HCT116 (cell line): ENCODE data around the gene WDR72. TPM values are rescaled to one million over a fixed set of nuclear protein-coding genes. Genes with fewer than 3 reads are reported as not detected.

Experiments used
- ATAC-seq: fragments of 200-7000 bp; cut with Tn5 transposase; 2 replicates; pipeline ENCODE4 v1.9.1; 2020; ENCODE audit warnings: mild to moderate bottlenecking, moderate library complexity
- BruUV-seq: library from RNA; stranded (reverse); fragments of 400-500 nt; replicated peaks from 2 replicates; lab custom pipeline; 2021; lab: Mats Ljungman, UMichigan
- CTCF ChIA-PET: fragments of 300-600 bp; sonication (Branson Sonifier 250); formaldehyde crosslinking; loops from one replicate; lab custom pipeline; 2021; ENCODE audit warnings: antibody characterized with exemption; lab: Charles Lee
- POLR2A ChIA-PET: fragments of 300-600, 350-600 bp; sonication (Branson Sonifier 250); formaldehyde crosslinking; loops from one replicate; lab custom pipeline; 2021; ENCODE audit warnings: antibody characterized with exemption; lab: Charles Lee
- RAD21 ChIA-PET, 2 experiments: fragments of 300-600 bp; sonication (Branson Sonifier 250); formaldehyde crosslinking; loops; one replicate each; lab custom pipeline; 2023; ENCODE audit warnings: low total read pairs in 2 of 2; ENCODE audit not compliant: uncharacterized antibody in 2 of 2, unreplicated experiment in 2 of 2, low non-redundant PET in 1 of 2; lab: Charles Lee
- DNase-seq: peaks from one replicate; pipeline ENCODE4 v3.0.0-alpha.2; 2010; ENCODE audit warnings: low read depth, low spot score
- H2AFZ ChIP-seq: fragments of 200-600 bp; shearing (Covaris generic), sonication (generic); 2 replicates; pipeline ENCODE4 v1.6.1; 2017; ENCODE audit warnings: low read depth, mixed run types, mixed read lengths, antibody characterized with exemption, low read length; ENCODE audit not compliant: poor library complexity, severe bottlenecking
- H3K27ac ChIP-seq: 2 replicates; pipeline ENCODE4 v1.5.1; 2012; ENCODE audit warnings: low read depth, low read length
- H3K27me3 ChIP-seq: fragments of 200-600 bp; sonication (generic); 2 replicates; pipeline ENCODE4 v1.6.1; 2016; ENCODE audit warnings: mixed run types, low read length, mixed read lengths; ENCODE audit not compliant: insufficient read depth
- H3K36me3 ChIP-seq, 2 experiments: fragments of 200-500 bp in 1 of 2; fragments of 200-600 bp in 1 of 2; sonication (Bioruptor generic) in 1 of 2; sonication (generic) in 1 of 2; 2 replicates each; pipeline versions ENCODE4 v1.5.1 to v1.6.1; 2014 to 2016; ENCODE audit warnings: low read length in 2 of 2, inconsistent platforms in 1 of 2, mixed read lengths in 1 of 2, mixed run types in 1 of 2; ENCODE audit not compliant: insufficient read depth in 2 of 2, control insufficient read depth in 1 of 2
- H3K4me1 ChIP-seq, 2 experiments: fragments of 200-600 bp in 1 of 2; sonication (generic) in 1 of 2; 2 replicates each; pipeline versions ENCODE4 v1.5.1 to v1.6.1; 2012 to 2017; ENCODE audit warnings: low read length in 2 of 2, inconsistent platforms in 1 of 2, mild to moderate bottlenecking in 1 of 2, mixed read lengths in 1 of 2, mixed run types in 1 of 2, moderate library complexity in 1 of 2; ENCODE audit not compliant: insufficient read depth in 2 of 2, control insufficient read depth in 1 of 2
- H3K4me2 ChIP-seq: fragments of 200-600 bp; sonication (generic); 2 replicates; pipeline ENCODE4 v1.6.1; 2017; ENCODE audit warnings: mixed run types, low read length, mixed read lengths
- H3K4me3 ChIP-seq, 2 experiments: fragments of 200-600 bp in 1 of 2; sonication (generic) in 1 of 2; replicated peaks in 1 of 2; 2 replicates each; pipeline ENCODE4 v1.5.1; 2011 to 2016; ENCODE audit warnings: low read length in 2 of 2, control low read depth in 1 of 2, low read depth in 1 of 2, mild to moderate bottlenecking in 1 of 2, mixed read lengths in 1 of 2, mixed run types in 1 of 2
- H3K79me2 ChIP-seq: fragments of 200-600 bp; sonication (generic); 2 replicates; pipeline ENCODE4 v1.6.1; 2017; ENCODE audit warnings: mild to moderate bottlenecking, mixed run types, low read length, moderate library complexity, mixed read lengths; ENCODE audit not compliant: insufficient read depth
- H3K9ac ChIP-seq: fragments of 200-600 bp; sonication (generic); 2 replicates; pipeline ENCODE4 v1.6.1; 2016; ENCODE audit warnings: low read length, mixed read lengths
- H3K9me2 ChIP-seq: fragments of 200-600 bp; sonication (generic), shearing (Covaris generic); 2 replicates; pipeline ENCODE4 v1.6.1; 2017; ENCODE audit warnings: mixed run types, mild to moderate bottlenecking, moderate library complexity; ENCODE audit not compliant: insufficient read depth
- H3K9me3 ChIP-seq, 2 experiments: fragments of 200-500 bp in 1 of 2; fragments of 200-600 bp in 1 of 2; sonication (Bioruptor generic) in 1 of 2; sonication (generic) in 1 of 2; 2 replicates each; pipeline ENCODE4 v1.6.1; 2014 to 2017; ENCODE audit warnings: low read length in 2 of 2, mixed read lengths in 2 of 2, inconsistent platforms in 1 of 2, low read depth in 1 of 2, mild to moderate bottlenecking in 1 of 2, mixed run types in 1 of 2, moderate library complexity in 1 of 2; ENCODE audit not compliant: control insufficient read depth in 1 of 2, insufficient read depth in 1 of 2
- H4K20me1 ChIP-seq: fragments of 200-600 bp; sonication (generic), shearing (Covaris generic); 2 replicates; pipeline ENCODE4 v1.6.1; 2017; ENCODE audit warnings: mixed run types, mild to moderate bottlenecking, moderate library complexity; ENCODE audit not compliant: insufficient read depth
- CBX3 ChIP-seq: IDR thresholded peaks from 2 replicates; pipeline ENCODE4 v1.6.1; 2012; ENCODE audit warnings: low read depth
- CTCF ChIP-seq, 3 experiments: fragments of 200-600 bp in 1 of 3; sonication (generic) in 1 of 3; IDR thresholded peaks in 2 of 3; conservative IDR thresholded peaks in 1 of 3; 2 replicates each; pipeline ENCODE4 v1.5.1; 2012 to 2017; ENCODE audit warnings: low read depth in 2 of 3, low read length in 2 of 3, antibody characterized with exemption in 1 of 3, borderline replicate concordance in 1 of 3, control low read depth in 1 of 3, mild to moderate bottlenecking in 1 of 3, mixed read lengths in 1 of 3, mixed run types in 1 of 3, moderate library complexity in 1 of 3; ENCODE audit not compliant: insufficient read depth in 1 of 3
- EZH2 ChIP-seq: fragments of 200-600 bp; sonication (generic); IDR thresholded peaks from 2 replicates; pipeline ENCODE4 v1.6.1; 2017; ENCODE audit warnings: antibody characterized with exemption, mixed run types
- POLR2A ChIP-seq: IDR thresholded peaks from 2 replicates; pipeline ENCODE4 v1.7.0; 2011; ENCODE audit warnings: borderline replicate concordance; ENCODE audit not compliant: insufficient read depth, insufficient read length; ENCODE audit errors: extremely low read depth
- RAD21 ChIP-seq: IDR thresholded peaks from 2 replicates; pipeline ENCODE4 v1.6.1; 2012; ENCODE audit warnings: low read depth, mild to moderate bottlenecking
- SIN3A ChIP-seq: IDR thresholded peaks from 2 replicates; pipeline ENCODE4 v1.6.1; 2012; ENCODE audit warnings: low read depth
- SP1 ChIP-seq: IDR thresholded peaks from 2 replicates; pipeline ENCODE4 v1.6.1; 2012; ENCODE audit warnings: low read depth
- SRF ChIP-seq: IDR thresholded peaks from 2 replicates; pipeline ENCODE4 v1.6.1; 2012; ENCODE audit warnings: low read depth
- TCF7L2 ChIP-seq: IDR thresholded peaks from 2 replicates; pipeline ENCODE4 v1.7.0; 2011; ENCODE audit warnings: borderline replicate concordance, inconsistent platforms; ENCODE audit not compliant: insufficient read depth, insufficient read length; ENCODE audit errors: extremely low read depth
- YY1 ChIP-seq: IDR thresholded peaks from 2 replicates; pipeline ENCODE4 v1.6.1; 2011; ENCODE audit warnings: low read length, low read depth, moderate library complexity, mild to moderate bottlenecking; ENCODE audit not compliant: insufficient replicate concordance; ENCODE audit errors: extremely low read depth
- ZBTB33 ChIP-seq: IDR thresholded peaks from 2 replicates; pipeline ENCODE4 v1.6.1; 2011; ENCODE audit warnings: mild to moderate bottlenecking, low read length, moderate library complexity; ENCODE audit not compliant: insufficient replicate concordance; ENCODE audit errors: extremely low read depth
- ZFX ChIP-seq: fragments of 450-650 bp; IDR thresholded peaks from 2 replicates; pipeline ENCODE4 v1.6.1; 2017
- ZNF274 ChIP-seq: fragments of 200-500 bp; sonication (Bioruptor generic); IDR thresholded peaks from 2 replicates; pipeline ENCODE4 v1.6.1; 2014; ENCODE audit warnings: mild to moderate bottlenecking, low read depth, low read length, inconsistent platforms
- intact Hi-C: fragments of 100-400 bp; cut with micrococcal nuclease; formaldehyde crosslinking; loops from 2 replicates; pipeline ENCODE4 v1.10.0; 2022
- total RNA-seq: library from RNA; stranded (reverse); gene quantifications from one replicate; pipeline ENCODE4 v1.2.1, GENCODE V29; 2021; ENCODE audit not compliant: unreplicated experiment

WDR72 gene
- total RNA-seq, 1 experiment from 2014 or later = 5.8 TPM

GRCh38 chr15:53634517-53635106 is 124.9 kb downstream of the WDR72 start:
- no peak for ATAC-seq
- POLR2A ChIA-PET = no interaction called here
- intact Hi-C loops = no loop called here

GRCh38 chr15:53627279-53627678 is 132.2 kb downstream of the WDR72 start:
- ChIA-PET CTCF (no interaction called here), RAD21 (no interaction called here)
- intact Hi-C loops = no loop called here
- no peak for TF ChIP-seq SRF
- no peak for TF ChIP-seq ZNF274
- TF ChIP-seq CTCF (IDR thresholded peaks at IDR 0.05 in 2 of 3, conservative IDR thresholded peaks at IDR 0.05 in 1 of 3; ENCODE audit: borderline replicate concordance in 1 of 3, insufficient read depth in 1 of 3, low read depth in 2 of 3, low read length in 2 of 3) = no peak
- no peak for TF ChIP-seq SP1
- TF ChIP-seq SIN3A = no peak
- no peak for TF ChIP-seq EZH2
- TF ChIP-seq YY1 = no peak
- TF ChIP-seq RAD21 = no peak
- no peak for TF ChIP-seq ZFX
- no peak for TF ChIP-seq CBX3

More at GRCh38 chr15:53634517-53635106, 124.9 kb downstream of the WDR72 start:
- H3K4me1 ChIP-seq = no peaks in the 10 kb centered on the region
- ChIA-PET RAD21 (no interaction called here), CTCF (no interaction called here)
- no peak overlapping the region for H3K4me2 ChIP-seq
- H3K9me2 ChIP-seq = no peaks in the 10 kb centered on the region
- H4K20me1 ChIP-seq = no peaks in the 10 kb centered on the region
- H2AFZ ChIP-seq = no peak overlapping the region
- no TSS peak for BruUV-seq
- H3K9me3 ChIP-seq = peaks cover 0 to 6% of the 10 kb centered on the region in 2 experiments; a peak in 2 of 4 replicates
- TF ChIP-seq CBX3 (no peak), SP1 (no peak), TCF7L2 (no peak), POLR2A (no peak), ZBTB33 (no peak), ZNF274 (no peak)
- no peaks in the 10 kb centered on the region for H3K79me2 ChIP-seq
- H3K27me3 ChIP-seq = no peaks in the 10 kb centered on the region
- DNase-seq = no peak
- no peak overlapping the region for H3K4me3 ChIP-seq
- no peak overlapping the region for H3K9ac ChIP-seq
- H3K36me3 ChIP-seq = no peaks in the 10 kb centered on the region
- no peak overlapping the region for H3K27ac ChIP-seq

More at GRCh38 chr15:53627279-53627678, 132.2 kb downstream of the WDR72 start:
- H3K4me1 ChIP-seq = no peaks in the 10 kb centered on the region
- H3K27ac ChIP-seq = no peak overlapping the region
- H3K9ac ChIP-seq = no peak overlapping the region
- no TSS peak for BruUV-seq
- DNase-seq (no peak), ATAC-seq (no peak)
- no peaks in the 10 kb centered on the region for H3K79me2 ChIP-seq
- H3K4me2 ChIP-seq = no peak overlapping the region
- H4K20me1 ChIP-seq = no peaks in the 10 kb centered on the region
- H3K9me2 ChIP-seq = no peaks in the 10 kb centered on the region
- no peaks in the 10 kb centered on the region for H3K27me3 ChIP-seq
- no peak overlapping the region for H2AFZ ChIP-seq
- POLR2A ChIA-PET = no interaction called here
- peaks cover 0 to 6% of the 10 kb centered on the region in 2 experiments; a peak in 2 of 4 replicates for H3K9me3 ChIP-seq
- no peaks in the 10 kb centered on the region for H3K36me3 ChIP-seq
- H3K4me3 ChIP-seq = no peak overlapping the region
